GM12891 (cell line): ENCODE measurements around the gene PLCB2.

Source experiments
- DNase-seq: peaks from one replicate; pipeline ENCODE4 v3.0.0; 2011; ENCODE audit warnings: low spot score; ENCODE audit not compliant: insufficient read length
- FAIRE-seq: peaks from 2 replicates; lab custom pipeline; 2011; peaks lifted over from hg19 to GRCh38; lab: Jason Lieb, UNC
- PAX5 ChIP-seq: IDR thresholded peaks from 2 replicates; pipeline ENCODE4 v1.6.1; 2011; ENCODE audit warnings: low read length, moderate library complexity, mild to moderate bottlenecking; ENCODE audit not compliant: insufficient read depth, severe bottlenecking
- POLR2A ChIP-seq: IDR thresholded peaks from 2 replicates; pipeline ENCODE4 v1.6.1; 2011; ENCODE audit warnings: low read depth, low read length, control low read depth
- POLR2AphosphoS5 ChIP-seq: IDR thresholded peaks from 2 replicates; pipeline ENCODE4 v1.6.1; 2011; ENCODE audit warnings: low read depth, low read length, control low read depth
- POU2F2 ChIP-seq: IDR thresholded peaks from 2 replicates; pipeline ENCODE4 v1.6.1; 2011; ENCODE audit warnings: low read depth, mild to moderate bottlenecking, control low read depth, low read length, moderate library complexity
- SPI1 ChIP-seq: IDR thresholded peaks from 2 replicates; pipeline ENCODE4 v1.6.1; 2011; ENCODE audit warnings: low read depth, low read length, control low read depth
- TAF1 ChIP-seq: IDR thresholded peaks from 2 replicates; pipeline ENCODE4 v1.6.1; 2011; ENCODE audit warnings: low read depth, low read length, control low read depth

The PLCB2 gene

GRCh38 chr15:40333922-40334492 lies 26.3 kb upstream of the PLCB2 start:
- DNase-seq (no peak), FAIRE-seq (peak; percentile 69)
- no peak for TF ChIP-seq POLR2AphosphoS5
- TF ChIP-seq POU2F2, result no peak
- peak; percentile 95 for TF ChIP-seq SPI1

- TF ChIP-seq POU2F2 (no peak), TAF1 (no peak), POLR2A (no peak), SPI1 (peak; percentile 39; the same call in 1 of the 2 replicates), POLR2AphosphoS5 (no peak), PAX5 (no peak)
- FAIRE-seq, result no peak
- no peak for DNase-seq
Measured at GRCh38 chr15:40332113-40332781, 24.5 kb upstream of the PLCB2 start.

GRCh38 chr15:40331637-40332036 lies 23.9 kb upstream of the PLCB2 start:
- FAIRE-seq, result no peak
- TF ChIP-seq POLR2AphosphoS5, result no peak
- no peak for TF ChIP-seq PAX5
- no peak for TF ChIP-seq POU2F2
- TF ChIP-seq SPI1, result no peak
- no peak for TF ChIP-seq POLR2A
- TF ChIP-seq TAF1, result no peak
- DNase-seq, result no peak

GRCh38 chr15:40331026-40331425 lies 23.3 kb upstream of the PLCB2 start:
- TF ChIP-seq TAF1 (no peak), SPI1 (no peak), POLR2AphosphoS5 (no peak), PAX5 (no peak), POLR2A (no peak), POU2F2 (no peak)
- FAIRE-seq (no peak), DNase-seq (no peak)

GRCh38 chr15:40330368-40330836 lies 22.7 kb upstream of the PLCB2 start:
- FAIRE-seq, result no peak
- no peak for DNase-seq
- TF ChIP-seq POU2F2, result no peak
- TF ChIP-seq PAX5, result no peak
- TF ChIP-seq POLR2AphosphoS5, result no peak
- no peak for TF ChIP-seq TAF1
- no peak for TF ChIP-seq POLR2A
- TF ChIP-seq SPI1, result no peak

- no peak for DNase-seq
- no peak for FAIRE-seq
- no peak for TF ChIP-seq TAF1
- TF ChIP-seq SPI1, result no peak
- no peak for TF ChIP-seq POLR2AphosphoS5
- no peak for TF ChIP-seq POLR2A
- TF ChIP-seq POU2F2, result no peak
- no peak for TF ChIP-seq PAX5
Measured at GRCh38 chr15:40329804-40330203, 22.1 kb upstream of the PLCB2 start.

GRCh38 chr15:40328751-40329150 lies 21.0 kb upstream of the PLCB2 start:
- TF ChIP-seq POU2F2 (no peak), POLR2A (no peak), SPI1 (no peak), PAX5 (no peak), POLR2AphosphoS5 (no peak), TAF1 (no peak)
- no peak for DNase-seq
- no peak for FAIRE-seq

- DNase-seq, result no peak
- no peak for FAIRE-seq
- TF ChIP-seq TAF1 (no peak), PAX5 (no peak), POLR2AphosphoS5 (no peak), POLR2A (no peak), POU2F2 (no peak), SPI1 (no peak)
Measured at GRCh38 chr15:40328176-40328575, 20.4 kb upstream of the PLCB2 start.

- TF ChIP-seq PAX5 (no peak), POLR2A (no peak), TAF1 (no peak), POU2F2 (no peak), SPI1 (no peak), POLR2AphosphoS5 (no peak)
- FAIRE-seq (no peak), DNase-seq (no peak)
Measured at GRCh38 chr15:40327457-40327856, 19.7 kb upstream of the PLCB2 start.

- no peak for FAIRE-seq
- no peak for DNase-seq
- no peak for TF ChIP-seq TAF1
- peak; percentile 58 for TF ChIP-seq SPI1
Measured at GRCh38 chr15:40325700-40326099, 18.0 kb upstream of the PLCB2 start.
